BLaER1 treated with 17β-estradiol and CSF1 and Interleukin-3, amounts not matched to agents 10 nM and 100 nM (cell line): ENCODE data around the gene PNCK.

Experiments
- H3K27ac ChIP-seq, 11 experiments: shearing (Covaris generic); formaldehyde crosslinking; 2 replicates each; pipeline ENCODE4 v1.8.1; 2022
- H3K27me3 ChIP-seq, 11 experiments: shearing (Covaris generic); formaldehyde crosslinking; 2 replicates each; pipeline ENCODE4 v1.8.1; 2022
- H3K36me3 ChIP-seq, 11 experiments: shearing (Covaris generic); formaldehyde crosslinking; 2 replicates each; pipeline ENCODE4 v1.8.1; 2022
- H3K4me1 ChIP-seq, 10 experiments: shearing (Covaris generic); formaldehyde crosslinking; 2 replicates each; pipeline ENCODE4 v1.8.1; 2022
- H3K4me2 ChIP-seq, 11 experiments: shearing (Covaris generic); formaldehyde crosslinking; 2 replicates each; pipeline ENCODE4 v1.8.1; 2022
- H3K4me3 ChIP-seq, 10 experiments: shearing (Covaris generic); formaldehyde crosslinking; 2 replicates each; pipeline ENCODE4 v1.8.1; 2022
- H3K9ac ChIP-seq, 11 experiments: shearing (Covaris generic); formaldehyde crosslinking; 2 replicates each; pipeline ENCODE4 v1.8.1; 2022
- H3K9me3 ChIP-seq, 11 experiments: shearing (Covaris generic); formaldehyde crosslinking; replicated peaks in 1 of 11; 2 replicates each; pipeline ENCODE4 v1.8.1; 2022
- H4K20me1 ChIP-seq, 11 experiments: shearing (Covaris generic); formaldehyde crosslinking; 2 replicates each; pipeline ENCODE4 v1.8.1; 2022
- Cebpa-rat ChIP-seq, 11 experiments: shearing (Covaris generic); IDR thresholded peaks; 2 replicates each; pipeline ENCODE4 v1.8.1; 2022

PNCK gene

DNA sequence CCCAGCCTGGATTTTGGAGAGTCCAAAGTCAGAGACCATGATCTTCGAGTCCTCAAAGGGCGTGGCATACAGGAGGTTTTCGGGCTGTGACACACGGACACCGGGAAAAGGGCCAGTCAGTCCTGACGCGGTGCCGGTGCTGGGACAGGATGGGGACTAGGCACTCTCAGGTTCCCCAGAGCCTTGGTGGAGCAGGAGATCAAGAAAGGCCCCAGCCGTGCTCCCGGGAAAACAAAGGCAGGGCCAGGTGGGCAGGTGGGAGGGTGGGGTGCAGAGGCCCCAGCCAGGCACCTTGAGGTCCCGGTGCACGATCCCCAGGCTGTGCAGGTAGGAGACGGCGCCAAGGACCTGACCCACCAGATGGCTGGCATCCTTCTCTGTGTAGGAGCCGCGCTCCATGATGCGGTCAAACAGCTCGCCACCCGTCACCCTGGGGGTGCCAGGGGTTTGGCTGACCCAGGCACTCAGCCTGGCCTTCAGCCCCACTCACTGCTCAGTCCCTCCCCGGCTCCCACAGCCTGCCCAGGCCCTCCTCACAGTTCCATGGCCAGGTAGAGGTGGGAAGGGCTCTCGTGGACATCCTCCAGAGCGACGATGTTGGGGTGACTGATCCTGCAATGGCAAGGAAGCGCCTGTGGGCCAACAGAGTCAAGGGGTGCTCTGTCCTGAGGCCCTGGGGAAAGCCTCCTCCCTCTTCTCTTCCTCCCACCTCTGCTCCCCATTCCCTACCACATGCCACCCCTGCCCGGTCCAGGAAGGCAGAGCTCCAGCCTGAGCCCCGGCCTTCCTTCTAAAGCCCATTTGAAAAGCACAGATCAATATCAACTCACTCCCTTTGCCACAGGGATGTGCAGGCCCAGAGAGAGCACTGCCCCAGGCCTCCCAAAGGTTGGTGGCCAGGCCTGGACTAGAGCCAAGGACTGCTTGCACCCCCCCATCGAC lies 1.8 kb downstream of the PNCK start:
- no peak overlapping the region for H3K9ac ChIP-seq
- H3K36me3 ChIP-seq = no peaks in the 10 kb centered on the region
- peaks cover 0 to 13% (median 0%) of the 10 kb centered on the region in 10 experiments; a peak in 4 of 20 replicates for H3K4me1 ChIP-seq
- H3K27me3 ChIP-seq = peaks cover 36 to 64% (median 53%) of the 10 kb centered on the region in 11 experiments
- H3K4me3 ChIP-seq = no peak overlapping the region
- H3K27ac ChIP-seq = no peak overlapping the region
- H3K9me3 ChIP-seq = peaks cover 0 to 54% (median 34%) of the 10 kb centered on the region in 11 experiments; a peak in 13 of 22 replicates
- no peak overlapping the region for H3K4me2 ChIP-seq
- TF ChIP-seq Cebpa-rat (IDR thresholded peaks at IDR 0.05) = no peak
- no peaks in the 10 kb centered on the region; a peak in 1 of 22 replicates for H4K20me1 ChIP-seq

DNA sequence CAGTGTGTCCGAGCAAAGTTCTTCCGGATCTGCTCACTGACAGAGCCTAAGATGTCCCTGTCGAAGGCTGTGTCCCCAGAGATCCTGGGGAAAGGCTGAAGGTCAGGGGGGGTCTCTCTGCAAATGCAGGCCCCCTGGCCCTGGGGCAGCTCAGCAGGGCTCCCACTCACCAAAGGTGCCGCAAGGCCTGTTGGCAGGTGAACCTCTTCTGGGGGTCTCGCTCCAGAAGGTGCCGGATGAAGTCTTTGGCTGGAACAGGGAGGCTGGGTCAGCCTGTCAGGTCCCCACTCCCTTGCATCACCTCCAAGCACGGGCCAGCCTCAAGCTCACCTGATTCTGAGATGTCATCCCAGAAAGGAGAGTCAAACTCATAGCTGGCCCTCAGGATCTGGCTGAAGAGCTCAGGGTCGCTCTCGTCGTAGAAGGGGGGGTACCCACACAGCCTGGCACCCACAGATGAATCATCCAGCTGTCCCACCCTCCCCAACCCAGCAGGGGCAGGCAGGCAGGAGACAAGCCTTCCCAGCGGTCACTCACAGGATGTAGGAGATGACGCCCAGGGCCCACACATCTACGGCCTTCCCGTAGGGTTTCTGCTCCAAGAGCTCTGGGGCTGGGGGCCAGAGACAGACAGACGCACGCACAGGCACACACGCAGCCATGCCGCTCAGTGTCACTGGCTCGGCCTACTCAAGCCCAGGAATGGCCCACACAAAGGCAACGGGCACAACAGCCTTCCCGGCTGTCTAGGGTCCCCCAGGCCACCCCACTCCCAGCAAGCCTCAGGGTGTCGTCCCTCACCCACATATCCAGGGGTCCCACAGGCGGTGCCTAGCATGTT lies 2.6 kb downstream of the PNCK start:
- no peak for TF ChIP-seq Cebpa-rat (IDR thresholded peaks at IDR 0.05)
- Histone ChIP-seq H3K27me3 (peaks cover 36 to 63% (median 51%) of the 10 kb centered on the region in 11 experiments), H4K20me1 (no peaks in the 10 kb centered on the region; a peak in 1 of 22 replicates), H3K4me1 (peaks cover 0 to 12% (median 0%) of the 10 kb centered on the region in 10 experiments; a peak in 4 of 20 replicates), H3K36me3 (no peaks in the 10 kb centered on the region), H3K4me2 (no peak overlapping the region), H3K9me3 (peaks cover 0 to 57% (median 34%) of the 10 kb centered on the region in 11 experiments; a peak in 13 of 22 replicates), H3K9ac (no peak overlapping the region), H3K4me3 (no peak overlapping the region), H3K27ac (no peak overlapping the region)

DNA sequence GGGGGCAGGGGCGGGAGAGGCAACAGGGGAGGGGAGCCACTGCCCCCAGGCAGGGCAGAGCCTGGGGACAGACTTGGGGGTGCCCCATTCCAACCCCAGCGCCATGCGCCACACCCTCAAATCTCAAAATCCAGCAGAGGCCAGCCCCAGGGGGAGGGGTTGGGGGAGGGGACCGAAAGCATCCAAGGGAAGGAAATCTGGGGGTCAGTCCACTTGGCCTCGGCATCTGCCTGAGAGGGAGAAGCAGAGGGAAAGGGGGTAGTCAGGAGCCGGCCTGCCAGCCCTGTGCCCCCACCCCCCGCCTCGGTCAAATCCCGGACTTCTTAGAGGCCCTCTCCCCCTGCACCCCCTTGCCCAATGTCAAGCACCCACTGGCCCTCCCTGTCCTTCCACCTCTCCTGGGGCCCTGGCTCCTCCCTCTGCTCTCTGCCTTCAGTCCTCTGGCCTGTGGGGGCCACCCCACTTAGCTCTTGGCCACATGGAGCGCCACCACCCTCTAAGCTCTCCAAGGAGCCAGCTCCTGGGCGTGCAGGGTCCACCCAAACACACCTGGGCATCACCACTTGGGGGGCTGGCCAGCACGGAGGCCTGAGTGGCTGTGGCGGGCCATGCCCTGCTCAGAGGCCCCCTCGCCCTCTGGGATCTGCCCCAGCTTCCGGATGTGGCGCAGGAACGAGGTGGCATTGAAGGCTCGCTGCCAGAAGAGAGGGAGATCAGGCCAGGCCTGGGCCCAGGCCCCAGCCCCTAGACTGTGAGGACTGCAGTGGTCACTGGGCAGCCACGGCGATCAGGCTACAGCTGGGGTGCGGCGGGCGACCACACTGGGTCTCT lies 3.5 kb downstream of the PNCK start:
- H3K4me3 ChIP-seq = no peak overlapping the region
- H3K9me3 ChIP-seq = peaks cover 0 to 66% (median 34%) of the 10 kb centered on the region in 11 experiments; a peak in 15 of 22 replicates
- H3K27me3 ChIP-seq = peaks cover 35 to 61% (median 49%) of the 10 kb centered on the region in 11 experiments
- H3K9ac ChIP-seq = no peak overlapping the region
- H3K4me2 ChIP-seq = no peak overlapping the region
- no peak for TF ChIP-seq Cebpa-rat (IDR thresholded peaks at IDR 0.05)
- H4K20me1 ChIP-seq = no peaks in the 10 kb centered on the region; a peak in 1 of 22 replicates
- peaks cover 0 to 4% (median 0%) of the 10 kb centered on the region in 10 experiments; a peak in 4 of 20 replicates for H3K4me1 ChIP-seq
- H3K36me3 ChIP-seq = no peaks in the 10 kb centered on the region
- no peak overlapping the region for H3K27ac ChIP-seq

DNA sequence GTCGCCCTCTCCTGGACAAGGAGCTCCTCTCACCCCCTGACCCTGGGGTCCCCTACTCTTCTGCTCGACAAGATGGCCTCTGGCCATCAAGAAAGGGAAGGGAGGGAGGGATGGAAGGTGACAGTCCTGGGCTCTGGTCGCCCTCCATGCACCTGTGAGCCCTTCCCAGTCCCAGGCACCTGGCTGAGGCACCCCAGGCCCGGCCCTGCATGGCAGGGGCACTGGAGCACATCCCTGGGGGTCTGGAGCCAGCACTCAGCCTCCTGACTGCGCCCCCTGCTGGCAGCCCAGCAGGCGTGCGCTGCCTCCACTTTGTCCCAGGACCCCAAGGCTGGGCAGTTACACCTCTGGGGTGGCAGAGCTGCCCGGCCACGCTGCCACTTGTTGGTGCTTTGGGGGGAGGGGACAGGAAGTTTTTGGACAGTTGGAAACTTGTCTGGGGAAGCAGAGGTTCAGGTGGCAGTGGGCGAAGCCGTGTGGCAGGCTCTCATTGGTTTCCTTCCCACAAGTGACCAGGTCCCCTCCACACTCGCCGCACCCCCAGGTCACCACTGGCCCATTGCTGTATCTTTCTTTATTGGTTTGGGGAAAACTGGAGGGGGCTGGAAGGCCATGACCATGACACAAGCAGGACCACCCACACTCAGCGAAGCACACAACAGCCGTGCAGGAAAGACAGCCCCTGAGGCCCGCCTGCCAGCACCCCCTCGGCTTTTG lies 4.3 kb downstream of the PNCK start:
- H3K27ac ChIP-seq = no peak overlapping the region
- no peaks in the 10 kb centered on the region for H3K4me1 ChIP-seq
- peaks cover 30 to 57% (median 43%) of the 10 kb centered on the region in 11 experiments for H3K27me3 ChIP-seq
- H4K20me1 ChIP-seq = no peaks in the 10 kb centered on the region; a peak in 1 of 22 replicates
- H3K9ac ChIP-seq = no peak overlapping the region
- no peak for TF ChIP-seq Cebpa-rat (IDR thresholded peaks at IDR 0.05)
- no peak overlapping the region for H3K4me3 ChIP-seq
- H3K9me3 ChIP-seq = peaks cover 0 to 67% (median 34%) of the 10 kb centered on the region in 11 experiments; a peak in 15 of 22 replicates
- no peak overlapping the region for H3K4me2 ChIP-seq
- no peaks in the 10 kb centered on the region for H3K36me3 ChIP-seq

DNA sequence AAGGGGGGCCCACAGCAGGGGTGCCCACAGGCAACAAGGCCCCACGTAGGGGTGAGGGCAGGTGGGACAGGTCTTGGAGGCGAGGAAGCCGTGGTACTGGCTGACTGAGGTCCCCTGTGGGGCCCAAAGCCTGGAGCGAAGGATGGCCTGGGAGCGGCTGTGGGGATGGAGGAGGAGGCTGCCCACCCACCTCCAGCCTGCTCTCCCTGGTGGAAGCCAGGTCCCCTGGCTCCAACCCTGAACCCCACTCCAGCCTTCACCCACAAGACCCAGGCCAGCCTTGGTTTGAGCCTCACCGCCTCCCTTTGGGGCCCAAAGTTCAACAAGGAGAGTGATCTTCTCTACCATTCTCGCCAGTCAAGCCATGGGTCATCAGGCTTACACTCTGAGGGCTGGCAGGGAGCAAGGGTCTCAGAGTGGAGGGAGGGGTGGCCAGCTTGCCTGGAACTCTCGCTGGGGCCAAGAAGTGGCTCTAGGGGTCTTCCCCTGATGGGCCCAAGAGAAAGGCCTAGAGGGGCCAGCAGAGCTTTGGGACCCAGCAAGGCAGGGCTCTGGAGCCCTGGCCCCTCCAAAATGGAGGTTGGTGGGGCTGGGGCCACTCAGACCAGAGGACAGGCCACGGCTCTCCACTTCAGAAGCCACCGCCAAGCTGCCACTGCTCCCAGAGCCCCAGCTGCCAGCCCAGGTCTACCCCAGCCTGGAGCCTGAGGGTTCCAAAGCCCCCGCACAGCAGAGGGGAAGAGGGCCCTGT lies 5.0 kb downstream of the PNCK start:
- Histone ChIP-seq H4K20me1 (no peaks in the 10 kb centered on the region; a peak in 1 of 22 replicates), H3K27ac (no peak overlapping the region), H3K9ac (no peak overlapping the region), H3K4me1 (no peaks in the 10 kb centered on the region), H3K4me3 (no peak overlapping the region), H3K9me3 (peaks cover 0 to 68% (median 28%) of the 10 kb centered on the region in 11 experiments; a peak in 15 of 22 replicates), H3K27me3 (peaks cover 24 to 56% (median 40%) of the 10 kb centered on the region in 11 experiments), H3K4me2 (no peak overlapping the region), H3K36me3 (no peaks in the 10 kb centered on the region)
- no peak for TF ChIP-seq Cebpa-rat (IDR thresholded peaks at IDR 0.05)

DNA sequence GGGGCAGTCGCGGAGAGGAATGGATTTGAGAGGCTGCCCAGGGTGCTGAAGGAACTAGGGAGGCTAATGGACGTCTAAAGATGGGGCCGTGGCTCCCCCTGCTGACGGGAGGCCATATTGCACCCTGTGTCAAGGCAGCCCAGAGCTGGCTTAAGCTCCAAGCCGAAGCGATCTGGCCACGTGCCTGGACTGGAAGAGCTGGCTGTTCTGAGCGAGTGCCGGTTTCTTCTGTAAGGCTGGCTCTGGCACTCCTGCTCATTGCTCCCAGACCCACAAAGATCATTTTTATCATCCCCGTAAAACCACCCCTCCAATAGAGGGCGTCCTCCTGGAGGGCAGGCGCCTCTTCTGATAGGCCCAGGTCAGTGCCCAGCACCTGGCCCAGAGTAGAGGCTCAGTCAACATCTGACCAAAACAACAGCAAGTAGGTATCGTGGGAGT lies 5.6 kb downstream of the PNCK start:
- Histone ChIP-seq H3K36me3 (no peaks in the 10 kb centered on the region), H3K9ac (no peak overlapping the region), H3K27me3 (peaks cover 22 to 54% (median 40%) of the 10 kb centered on the region in 11 experiments), H4K20me1 (no peaks in the 10 kb centered on the region; a peak in 1 of 22 replicates), H3K4me1 (no peaks in the 10 kb centered on the region), H3K4me2 (peak overlapping the region in 1 of 11 experiments; percentile 20; a peak in 2 of 22 replicates), H3K4me3 (no peak overlapping the region), H3K27ac (no peak overlapping the region), H3K9me3 (peaks cover 0 to 68% (median 27%) of the 10 kb centered on the region in 11 experiments; a peak in 15 of 22 replicates)
- TF ChIP-seq Cebpa-rat (IDR thresholded peaks at IDR 0.05) = no peak

DNA sequence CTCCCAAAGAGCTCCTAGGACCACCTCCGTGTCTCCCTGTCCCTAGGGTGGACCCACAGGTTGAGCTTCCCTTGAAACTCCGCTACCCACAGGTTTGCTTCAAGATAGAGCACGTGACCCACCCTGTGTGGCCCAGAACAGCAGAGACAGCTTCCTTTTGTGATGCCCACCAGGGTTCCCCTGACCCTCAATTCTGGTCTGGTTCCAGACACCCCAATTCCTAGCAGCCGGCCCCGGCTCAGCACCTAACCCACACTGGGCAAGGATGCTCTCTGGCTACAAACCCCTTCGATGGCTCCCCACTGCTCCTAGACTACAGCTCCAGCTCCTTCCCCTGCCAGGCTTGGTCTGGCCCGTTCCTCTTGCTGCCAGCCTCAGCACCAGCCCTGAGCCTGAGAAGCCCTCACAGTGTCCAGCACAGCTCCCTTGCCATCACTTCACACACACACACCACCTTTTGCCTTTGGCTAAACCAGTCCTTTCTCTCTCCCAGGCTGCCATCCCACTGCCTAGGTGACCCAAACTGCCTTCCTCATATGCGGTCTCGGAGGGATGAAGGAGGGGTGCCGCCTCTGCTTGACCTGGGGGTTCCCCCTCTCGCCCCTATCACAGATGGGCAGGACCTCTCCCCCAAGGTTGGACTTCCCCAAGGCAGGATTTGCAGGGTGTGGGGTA lies 6.2 kb downstream of the PNCK start:
- TF ChIP-seq Cebpa-rat (IDR thresholded peaks at IDR 0.05) = no peak
- Histone ChIP-seq H4K20me1 (no peaks in the 10 kb centered on the region; a peak in 1 of 22 replicates), H3K9me3 (peaks cover 0 to 63% (median 21%) of the 10 kb centered on the region in 11 experiments; a peak in 15 of 22 replicates), H3K4me1 (no peaks in the 10 kb centered on the region), H3K4me2 (peak overlapping the region in 1 of 11 experiments; percentile 20; a peak in 2 of 22 replicates), H3K27me3 (peaks cover 19 to 54% (median 40%) of the 10 kb centered on the region in 11 experiments), H3K36me3 (no peaks in the 10 kb centered on the region), H3K27ac (no peak overlapping the region), H3K4me3 (no peak overlapping the region), H3K9ac (no peak overlapping the region)
